HepG2 (cell line): ENCODE measurements around the gene PCCB. TPM values are rescaled to one million over a fixed set of nuclear protein-coding genes. Genes with fewer than 3 reads are reported as not detected.

ENCODE experiments used
- ASH2L ChIP-seq: fragments of 300-600, 200-600 bp; sonication (generic); IDR thresholded peaks from 2 replicates; pipeline ENCODE4 v1.7.0; 2017; ENCODE audit warnings: low read depth, mild to moderate bottlenecking, moderate library complexity, mixed read lengths, low read length; ENCODE audit not compliant: insufficient read length
- ATF7-NPFF ChIP-seq: sonication (generic); formaldehyde crosslinking; IDR thresholded peaks from 2 replicates; pipeline ENCODE4 v1.8.1; 2023; ENCODE audit warnings: mild to moderate bottlenecking, low read depth, missing genetic modification reagents, moderate library complexity
- CHCHD3 ChIP-seq: sonication (generic); formaldehyde crosslinking; IDR thresholded peaks from 2 replicates; pipeline ENCODE4 v1.8.0; 2022; ENCODE audit warnings: mild to moderate bottlenecking, missing genetic modification reagents, moderate library complexity
- ELF3 ChIP-seq: IDR thresholded peaks from 2 replicates; pipeline ENCODE4 v1.6.1; 2016; ENCODE audit warnings: missing genetic modification reagents, missing compliant biosample characterization
- FIP1L1 ChIP-seq: fragments of 200-400 bp; formaldehyde crosslinking; IDR thresholded peaks from 2 replicates; pipeline ENCODE4 v1.6.1; 2018; ENCODE audit warnings: low read depth, mild to moderate bottlenecking, low read length, moderate library complexity, borderline replicate concordance; ENCODE audit not compliant: insufficient read depth
- HNRNPK ChIP-seq: fragments of 200-400 bp; formaldehyde crosslinking; IDR thresholded peaks from 2 replicates; pipeline ENCODE4 v1.6.1; 2018; ENCODE audit warnings: low read length, low read depth, moderate library complexity, mild to moderate bottlenecking; ENCODE audit not compliant: poor library complexity, severe bottlenecking
- HNRNPL ChIP-seq: fragments of 200-400 bp; formaldehyde crosslinking; IDR thresholded peaks from 2 replicates; pipeline ENCODE4 v1.6.1; 2017; ENCODE audit warnings: mild to moderate bottlenecking, low read depth, low read length
- IKZF4 ChIP-seq: sonication (generic); formaldehyde crosslinking; IDR thresholded peaks from 2 replicates; pipeline ENCODE4 v1.5.1; 2020; ENCODE audit warnings: borderline replicate concordance, mild to moderate bottlenecking, low read depth, missing genetic modification reagents; ENCODE audit errors: not compliant biosample characterization
- NR2F1 ChIP-seq, 2 experiments: fragments of 450-650 bp in 1 of 2; formaldehyde crosslinking in 1 of 2; IDR thresholded peaks; 2 replicates each; pipeline versions ENCODE4 v1.5.0 to v1.6.1; 2016 to 2020; ENCODE audit warnings: mild to moderate bottlenecking in 1 of 2, missing compliant biosample characterization in 1 of 2, missing genetic modification reagents in 1 of 2, moderate library complexity in 1 of 2
- PAX8 ChIP-seq: sonication (generic); formaldehyde crosslinking; IDR thresholded peaks from 2 replicates; pipeline ENCODE4 v1.8.0; 2022; ENCODE audit warnings: mild to moderate bottlenecking, missing genetic modification reagents, borderline replicate concordance
- RAD21 ChIP-seq: fragments of 450-650 bp; formaldehyde crosslinking; IDR thresholded peaks from 2 replicates; pipeline ENCODE4 v1.5.0; 2020; ENCODE audit warnings: mild to moderate bottlenecking
- RCOR2 ChIP-seq: IDR thresholded peaks from 2 replicates; pipeline ENCODE4 v1.6.1; 2016; ENCODE audit warnings: missing biosample characterization, missing genetic modification reagents
- SMARCC2 ChIP-seq: fragments of 450-650 bp; IDR thresholded peaks from 2 replicates; pipeline ENCODE4 v1.6.1; 2017; ENCODE audit warnings: antibody characterized with exemption, mild to moderate bottlenecking
- ZNF383 ChIP-seq: sonication (generic); formaldehyde crosslinking; IDR thresholded peaks from 2 replicates; pipeline ENCODE4 v1.4.0; 2020; ENCODE audit warnings: missing genetic modification reagents, mild to moderate bottlenecking, borderline replicate concordance
- ZNF530 ChIP-seq: sonication (generic); formaldehyde crosslinking; IDR thresholded peaks from 2 replicates; pipeline ENCODE4 v1.5.0; 2020; ENCODE audit warnings: low read depth, mild to moderate bottlenecking, missing genetic modification reagents
- ZNF569 ChIP-seq: sonication (generic); formaldehyde crosslinking; IDR thresholded peaks from 2 replicates; pipeline ENCODE4 v1.5.0; 2020; ENCODE audit warnings: mild to moderate bottlenecking, missing genetic modification reagents, moderate library complexity, borderline replicate concordance
- ZNF598 ChIP-seq: sonication (generic); formaldehyde crosslinking; IDR thresholded peaks from 2 replicates; pipeline ENCODE4 v1.5.1; 2020; ENCODE audit warnings: mild to moderate bottlenecking, missing genetic modification reagents, borderline replicate concordance
- polyA plus RNA-seq, 8 experiments: library from polyadenylated mRNA; depleted of rRNA in 3 of 8; stranded (reverse) in 7 of 8; unstranded in 1 of 8; fragments of >200 nt; fragmentation: Illumina TruSeq in 4 of 8; extraction: Trizol in 4 of 8; gene quantifications; 2 replicates each; pipeline versions ENCODE4 v1.2.1 to v1.2.3, GENCODE V29; 2011 to 2016; ENCODE audit warnings: low read depth in 4 of 8, missing spikeins in 1 of 8, mixed read lengths in 1 of 8; ENCODE audit not compliant: insufficient read depth in 1 of 8
- total RNA-seq, 5 experiments: library from RNA; depleted of rRNA; stranded (reverse); fragments of >200 nt; fragmentation: Illumina TruSeq; extraction: Trizol; gene quantifications; 2 replicates each; pipeline ENCODE4 v1.2.3, GENCODE V29; 2016; ENCODE audit warnings: low read depth in 1 of 5
- TF ChIP-seq, protein P1 (sequence below): sonication (generic); formaldehyde crosslinking; IDR thresholded peaks from 2 replicates; pipeline ENCODE4 v1.4.0; 2020; ENCODE audit warnings: mild to moderate bottlenecking, missing genetic modification reagents
- TF ChIP-seq, protein P2 (sequence below): conservative IDR thresholded peaks from 2 replicates; pipeline ENCODE4 v1.6.1; 2018; ENCODE audit warnings: missing genetic modification reagents

Gene PCCB
- total and polyA plus RNA-seq, 2 of the 13 experiments (the other 11 are each of a cell fraction or from before 2014, with no cell fraction given): 84.1 to 88.7 TPM

DNA sequence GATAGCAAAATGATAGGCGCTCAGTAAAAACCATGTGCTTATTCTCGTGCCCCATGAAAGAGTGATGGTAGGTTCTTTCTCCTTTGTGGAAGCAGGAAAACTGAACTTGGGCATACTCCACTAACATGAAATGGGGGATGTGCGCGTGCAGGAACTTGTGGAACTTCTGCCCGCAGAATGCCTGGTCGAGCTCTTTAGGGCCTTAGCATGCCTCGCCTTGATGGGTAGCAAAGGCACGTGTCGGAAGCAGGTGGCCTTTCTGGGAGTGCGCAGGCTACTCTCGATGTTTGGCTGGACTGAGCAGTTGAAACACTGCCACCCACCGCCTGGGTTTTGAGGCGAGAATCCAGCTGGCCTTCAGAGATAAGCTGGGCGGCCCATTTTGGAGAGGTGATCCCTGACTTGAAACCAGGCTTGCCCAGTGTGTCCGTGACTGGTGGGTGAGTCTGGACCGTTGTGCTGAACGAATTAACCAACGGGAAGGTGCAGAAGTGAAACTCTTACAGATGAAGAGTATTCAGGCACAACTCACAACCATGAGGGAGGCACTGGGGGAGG, 842 bp downstream of the PCCB start (continued):
- TF ChIP-seq, protein P1, sequence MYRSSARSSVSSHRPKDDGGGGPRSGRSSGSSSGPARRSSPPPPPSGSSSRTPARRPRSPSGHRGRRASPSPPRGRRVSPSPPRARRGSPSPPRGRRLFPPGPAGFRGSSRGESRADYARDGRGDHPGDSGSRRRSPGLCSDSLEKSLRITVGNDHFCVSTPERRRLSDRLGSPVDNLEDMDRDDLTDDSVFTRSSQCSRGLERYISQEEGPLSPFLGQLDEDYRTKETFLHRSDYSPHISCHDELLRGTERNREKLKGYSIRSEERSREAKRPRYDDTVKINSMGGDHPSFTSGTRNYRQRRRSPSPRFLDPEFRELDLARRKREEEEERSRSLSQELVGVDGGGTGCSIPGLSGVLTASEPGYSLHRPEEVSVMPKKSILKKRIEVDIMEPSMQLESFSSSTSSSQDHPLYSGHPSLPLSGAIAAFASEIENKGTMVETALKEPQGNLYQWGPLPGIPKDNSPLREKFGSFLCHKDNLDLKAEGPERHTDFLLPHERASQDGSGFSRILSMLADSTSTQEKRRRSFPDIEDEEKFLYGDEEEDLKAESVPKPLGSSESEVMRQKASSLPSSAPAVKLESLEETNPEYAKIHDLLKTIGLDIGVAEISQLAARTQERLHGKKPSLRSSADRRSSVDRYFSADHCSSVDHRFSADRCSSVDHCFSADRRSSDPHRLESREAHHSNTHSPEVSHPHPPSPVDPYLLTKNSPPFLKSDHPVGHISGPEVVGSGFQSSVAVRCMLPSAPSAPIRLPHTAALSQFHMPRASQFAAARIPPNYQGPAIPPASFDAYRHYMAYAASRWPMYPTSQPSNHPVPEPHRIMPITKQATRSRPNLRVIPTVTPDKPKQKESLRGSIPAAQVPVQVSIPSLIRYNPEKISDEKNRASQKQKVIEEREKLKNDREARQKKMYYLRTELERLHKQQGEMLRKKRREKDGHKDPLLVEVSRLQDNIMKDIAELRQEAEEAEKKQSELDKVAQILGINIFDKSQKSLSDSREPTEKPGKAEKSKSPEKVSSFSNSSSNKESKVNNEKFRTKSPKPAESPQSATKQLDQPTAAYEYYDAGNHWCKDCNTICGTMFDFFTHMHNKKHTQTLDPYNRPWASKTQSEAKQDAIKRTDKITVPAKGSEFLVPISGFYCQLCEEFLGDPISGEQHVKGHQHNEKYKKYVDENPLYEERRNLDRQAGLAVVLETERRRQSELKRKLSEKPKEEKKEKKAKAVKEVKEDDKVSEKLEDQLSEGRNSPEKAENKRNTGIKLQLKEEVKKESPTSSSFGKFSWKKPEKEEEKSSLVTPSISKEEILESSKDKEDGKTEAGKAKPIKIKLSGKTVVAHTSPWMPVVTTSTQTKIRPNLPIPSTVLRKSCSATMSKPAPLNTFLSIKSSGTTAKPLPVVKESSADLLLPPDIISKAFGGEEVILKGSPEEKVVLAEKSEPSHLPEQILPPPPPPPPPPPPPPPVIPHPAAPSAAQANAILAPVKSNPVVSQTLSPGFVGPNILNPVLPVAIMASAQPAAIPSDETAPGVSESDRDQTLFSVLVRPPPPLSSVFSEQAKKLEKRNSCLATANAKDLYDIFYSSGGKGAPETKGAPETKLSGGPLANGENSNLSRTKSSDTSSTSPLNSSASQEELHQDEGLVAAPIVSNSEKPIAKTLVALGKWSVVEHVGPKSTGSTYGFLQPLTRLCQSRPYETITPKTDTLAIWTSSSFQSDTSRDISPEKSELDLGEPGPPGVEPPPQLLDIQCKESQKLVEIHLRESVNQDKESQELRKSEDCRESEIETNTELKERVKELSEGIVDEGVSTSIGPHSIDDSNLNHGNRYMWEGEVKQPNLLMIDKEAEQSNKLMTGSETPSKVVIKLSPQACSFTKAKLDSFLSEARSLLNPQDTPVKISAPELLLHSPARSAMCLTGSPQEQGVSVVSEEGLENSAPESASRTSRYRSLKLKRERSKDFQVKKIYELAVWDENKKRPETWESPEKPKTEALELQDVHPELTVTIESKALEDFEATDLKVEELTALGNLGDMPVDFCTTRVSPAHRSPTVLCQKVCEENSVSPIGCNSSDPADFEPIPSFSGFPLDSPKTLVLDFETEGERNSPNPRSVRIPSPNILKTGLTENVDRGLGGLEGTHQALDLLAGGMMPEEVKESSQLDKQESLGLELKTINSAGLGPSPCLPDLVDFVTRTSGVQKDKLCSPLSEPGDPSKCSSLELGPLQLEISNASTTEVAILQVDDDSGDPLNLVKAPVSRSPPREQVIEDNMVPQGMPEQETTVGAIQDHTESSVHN (CRISPR knock-in tag): peak; percentile 98
- no peak; the same call in 1 of the 2 replicates for TF ChIP-seq ELF3
- peak; percentile 68 for TF ChIP-seq IKZF4 (CRISPR knock-in tag)
- no peak for TF ChIP-seq CHCHD3
- TF ChIP-seq HNRNPK: no peak
- TF ChIP-seq ZNF383 (CRISPR knock-in tag): no peak
- TF ChIP-seq FIP1L1: no peak
- TF ChIP-seq NR2F1 (CRISPR knock-in tag; IDR thresholded peaks at IDR 0.05): no peak
- TF ChIP-seq RAD21: peak; percentile 33
- TF ChIP-seq, protein P2, sequence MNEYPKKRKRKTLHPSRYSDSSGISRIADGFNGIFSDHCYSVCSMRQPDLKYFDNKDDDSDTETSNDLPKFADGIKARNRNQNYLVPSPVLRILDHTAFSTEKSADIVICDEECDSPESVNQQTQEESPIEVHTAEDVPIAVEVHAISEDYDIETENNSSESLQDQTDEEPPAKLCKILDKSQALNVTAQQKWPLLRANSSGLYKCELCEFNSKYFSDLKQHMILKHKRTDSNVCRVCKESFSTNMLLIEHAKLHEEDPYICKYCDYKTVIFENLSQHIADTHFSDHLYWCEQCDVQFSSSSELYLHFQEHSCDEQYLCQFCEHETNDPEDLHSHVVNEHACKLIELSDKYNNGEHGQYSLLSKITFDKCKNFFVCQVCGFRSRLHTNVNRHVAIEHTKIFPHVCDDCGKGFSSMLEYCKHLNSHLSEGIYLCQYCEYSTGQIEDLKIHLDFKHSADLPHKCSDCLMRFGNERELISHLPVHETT: no peak; the same call in 1 of the 2 replicates
- TF ChIP-seq ZNF569 (CRISPR knock-in tag): no peak; the same call in 1 of the 2 replicates
- no peak for TF ChIP-seq ZNF598 (CRISPR knock-in tag)
- TF ChIP-seq SMARCC2: no peak
- TF ChIP-seq ATF7-NPFF (CRISPR knock-in tag): peak; percentile 87; the same call in 1 of the 2 replicates
- TF ChIP-seq RCOR2 (CRISPR knock-in tag): no peak
- no peak for TF ChIP-seq HNRNPL
- TF ChIP-seq ASH2L: no peak
- TF ChIP-seq PAX8 (CRISPR knock-in tag): 0 out of 2 replicates have a peak, but pooled peaks have one; percentile 81
- TF ChIP-seq ZNF530: no peak
